SIG-M5 treated with dmso at 0.1 percent for 504 hours (cell line): ENCODE results near the gene GCSAML.
"Not testable (repeated sequence)": the region's sequence is repeated elsewhere in the genome, so short reads cannot be mapped to it uniquely, and the experiment has no call there.

Experiments
- DNase-seq: peaks from one replicate; lab custom pipeline; 2025; ENCODE audit not compliant: unreplicated experiment; lab: John Stamatoyannopoulos, UW

Gene GCSAML

GRCh38 chr1:247548769-247549182 lies at the start of gene GCSAML:
GCSAML (plus strand) TSS chr1:247549134; CDS start chr1:247549192, 58 bp downstream.
- DNase-seq, result no peak

DNA sequence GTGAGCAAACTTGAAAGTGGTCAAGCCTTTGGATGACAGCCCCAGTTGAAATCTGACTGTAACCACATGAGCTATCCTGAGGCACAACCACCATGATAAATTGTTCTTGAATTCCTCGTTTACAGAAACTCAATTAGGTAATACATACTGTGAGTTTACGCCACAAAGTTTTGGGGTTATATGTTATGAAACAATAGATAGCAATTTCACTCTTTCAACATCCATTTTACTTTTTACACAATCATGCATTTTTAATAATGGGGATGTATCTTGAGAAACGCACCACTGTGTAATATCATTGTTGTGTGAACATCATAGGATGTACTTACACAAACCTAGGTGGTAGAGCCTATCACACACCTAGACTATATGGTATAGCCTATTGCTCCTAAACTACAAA lies 48.1 kb upstream of the GCSAML start:
- peak; percentile 77 for DNase-seq

DNA sequence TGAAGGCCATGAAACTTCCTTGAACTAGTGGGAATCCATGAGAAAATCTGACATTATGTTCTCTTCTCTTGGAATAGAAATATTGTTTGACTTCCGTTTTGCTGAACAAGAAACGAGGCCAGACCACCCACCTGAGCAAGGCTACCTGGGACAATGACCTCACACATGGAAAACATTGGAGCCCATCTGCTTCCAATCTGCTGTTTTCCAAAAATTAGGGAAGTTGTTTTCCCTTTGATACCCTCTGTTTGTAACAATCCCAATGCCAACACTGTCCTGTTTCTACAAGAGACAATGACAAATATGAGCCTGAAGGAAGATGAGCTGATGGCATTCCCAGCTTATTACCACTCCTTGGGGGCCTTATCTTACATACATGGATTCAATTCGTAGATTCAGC lies 42.1 kb upstream of the GCSAML start:
- DNase-seq, result no peak

DNA sequence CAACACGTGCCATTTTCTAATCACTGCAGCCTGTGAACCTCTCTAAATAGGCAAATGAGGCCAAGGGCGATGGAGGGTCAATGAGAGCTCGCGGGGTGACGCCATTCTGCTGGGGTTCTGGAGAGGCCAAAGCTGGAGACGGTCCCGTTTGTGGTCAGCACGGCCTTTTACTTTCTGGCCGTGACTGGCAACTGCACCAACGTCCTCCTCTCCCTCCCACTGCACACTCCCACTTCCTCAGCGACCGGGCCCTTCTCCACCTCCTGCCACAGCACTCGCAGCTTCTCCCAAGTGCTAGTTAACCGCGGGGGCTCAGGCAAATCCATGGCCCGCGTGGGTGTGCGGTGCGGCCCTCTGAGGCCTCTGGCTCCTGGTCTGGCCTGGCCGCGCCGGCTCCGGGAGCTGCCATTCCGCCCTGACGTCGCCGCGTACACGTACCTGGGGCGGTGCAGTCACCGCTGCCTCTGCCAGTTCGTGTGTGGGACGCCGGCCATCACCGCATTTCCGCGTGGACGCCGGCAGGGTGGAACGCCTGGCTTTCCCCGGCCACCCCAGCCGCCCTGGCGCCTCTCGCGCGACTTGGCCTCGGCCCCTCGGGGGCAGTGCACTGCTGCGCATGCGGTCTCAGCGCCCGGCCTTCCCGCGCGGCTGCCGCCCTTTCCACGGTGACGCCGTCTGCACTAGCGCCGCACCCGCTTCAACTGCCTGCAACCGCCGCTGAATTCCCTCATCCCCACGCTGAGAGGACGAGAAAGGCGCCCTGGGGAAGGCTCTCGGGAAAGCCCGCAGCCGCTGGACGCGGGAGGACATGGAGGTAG lies 30.9 kb upstream of the GCSAML start:
- DNase-seq, result no peak

DNA sequence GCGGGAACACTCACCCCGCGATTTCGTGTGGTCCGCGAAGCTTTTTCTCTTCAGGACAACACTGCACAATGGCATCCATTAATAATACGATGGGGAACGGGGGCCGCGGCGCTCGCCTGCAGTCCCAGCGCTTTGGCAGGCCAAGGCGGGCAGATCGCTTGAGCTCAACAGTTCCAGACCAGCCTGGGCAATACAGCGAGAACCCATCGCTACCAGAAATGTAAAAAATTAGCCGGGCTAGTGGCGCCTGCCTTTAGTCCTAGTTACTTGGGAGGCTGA lies 30.4 kb upstream of the GCSAML start:
- DNase-seq, result no peak

- DNase-seq, result not testable (repeated sequence)
Observed at GRCh38 chr1:247521886-247522285, 27.0 kb upstream of the GCSAML start.

DNA sequence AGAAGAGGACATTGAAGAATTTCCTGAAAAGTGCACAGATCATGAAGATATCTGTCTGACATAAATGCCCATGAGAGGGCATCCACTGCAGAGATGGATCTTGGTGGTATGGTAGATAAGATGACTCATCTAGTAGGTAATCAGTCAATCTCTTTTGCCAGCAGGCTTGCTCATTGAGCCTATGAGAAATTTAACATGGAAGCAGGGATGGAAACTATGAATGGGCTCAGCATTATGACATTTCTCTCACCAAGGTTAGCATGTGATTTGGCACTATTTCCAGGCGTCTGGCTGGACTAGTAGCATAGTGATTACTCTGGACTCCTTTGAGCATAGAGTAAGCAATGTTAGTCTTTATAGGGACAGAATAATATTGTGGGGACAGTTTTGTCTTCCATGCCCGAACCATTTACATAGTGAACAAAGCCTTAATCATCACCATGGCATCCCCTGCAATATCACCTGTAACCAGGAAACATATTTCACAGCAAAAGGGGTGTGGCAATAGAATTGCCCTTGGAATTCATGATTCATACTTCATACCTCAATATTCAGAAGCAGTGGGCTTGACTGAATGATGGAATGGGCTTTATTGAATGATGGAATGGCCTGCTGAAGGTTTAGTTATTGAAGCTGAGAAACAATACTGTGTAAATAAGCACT lies 20.0 kb upstream of the GCSAML start:
- DNase-seq, result no peak

DNA sequence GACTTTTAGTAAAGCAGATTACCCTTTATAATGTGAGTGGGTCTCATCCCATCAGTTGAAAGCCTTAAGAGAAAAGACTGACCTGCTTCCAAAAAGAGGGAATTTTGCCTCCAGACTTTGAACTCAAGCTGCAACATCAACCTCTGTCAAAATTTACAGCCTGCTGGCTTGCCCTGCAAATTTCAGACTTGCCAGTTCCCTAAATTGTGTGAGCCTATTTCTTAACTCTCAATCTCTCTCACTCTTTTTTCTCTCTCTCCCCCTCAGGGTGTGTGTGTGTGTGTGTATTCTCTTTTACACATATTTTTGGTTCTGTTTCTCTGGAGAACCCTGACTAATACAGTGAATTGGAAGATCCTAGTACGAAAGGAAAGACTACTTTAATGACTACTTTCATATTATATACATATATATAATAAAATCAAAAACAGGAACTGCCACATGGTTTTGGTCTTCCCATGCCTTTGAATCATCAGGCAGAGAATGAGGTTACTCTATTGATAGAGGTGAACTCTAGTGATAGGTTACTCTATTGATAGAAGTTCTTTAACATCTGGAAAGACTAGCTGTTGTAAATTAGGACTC lies 19.1 kb upstream of the GCSAML start:
- DNase-seq, result peak; percentile 24

DNA sequence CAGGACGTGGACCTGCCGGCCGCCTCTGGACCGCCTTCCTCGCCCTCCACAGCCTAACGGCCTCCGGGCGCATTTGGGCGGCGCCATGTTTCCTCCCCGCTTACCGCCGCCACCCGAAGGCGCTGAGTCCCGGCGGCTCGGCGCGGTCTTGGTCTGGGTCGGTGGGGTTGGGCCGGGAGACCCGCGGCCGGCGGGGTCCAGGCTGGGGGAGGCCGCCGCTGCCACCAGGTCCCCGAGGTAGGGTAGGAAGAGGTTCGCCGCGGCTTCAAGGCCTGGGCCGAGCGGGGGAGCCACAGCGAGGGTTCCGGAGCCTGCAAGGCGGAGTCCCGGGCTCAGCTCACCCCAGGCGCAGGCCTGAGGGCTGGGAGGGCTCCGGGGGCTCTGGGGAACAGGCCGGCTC lies 18.1 kb upstream of the GCSAML start:
- DNase-seq, result no peak

GRCh38 chr1:247531937-247532336 lies 17.0 kb upstream of the GCSAML start:
- no peak for DNase-seq

DNA sequence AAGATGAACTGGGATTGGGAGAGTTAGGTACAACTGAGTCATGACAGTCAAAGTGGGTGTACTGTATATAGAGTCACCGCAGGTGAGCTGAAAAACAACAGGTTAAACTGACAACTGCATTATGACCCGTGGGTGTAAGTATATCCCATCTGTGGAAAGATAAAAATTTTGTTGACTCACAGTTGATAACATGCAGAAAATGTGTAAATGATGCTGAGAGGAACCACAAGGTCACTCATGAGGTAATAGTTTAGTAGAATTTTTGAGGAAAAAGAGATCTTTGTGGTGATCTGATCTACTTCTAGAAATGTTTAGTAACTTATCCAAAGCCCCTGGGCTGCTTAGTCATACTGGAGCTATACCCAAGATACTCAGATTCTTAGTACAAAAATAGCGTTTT lies 13.5 kb upstream of the GCSAML start:
- DNase-seq, result no peak

DNA sequence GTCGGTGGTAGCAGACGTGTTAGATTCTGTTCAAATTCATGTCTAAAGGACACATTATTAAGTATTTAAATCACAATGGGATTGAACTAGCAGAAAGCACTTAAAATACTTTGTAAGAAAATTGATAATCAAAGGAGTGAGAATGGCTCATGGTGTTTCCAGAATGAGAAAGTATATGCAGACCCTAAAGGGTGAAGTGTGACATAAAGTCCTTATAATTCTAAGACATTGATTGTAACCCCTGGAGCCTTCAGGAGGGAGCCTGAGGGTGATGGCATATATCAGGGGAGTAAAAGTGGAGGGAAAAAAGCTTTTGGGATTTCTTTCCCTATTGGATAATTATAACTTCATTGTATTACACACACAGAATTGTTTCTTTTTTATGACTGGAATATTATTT lies 12.6 kb upstream of the GCSAML start, which contains the start of gene OR2C3:
Gene OR2C3, minus strand, starts transcription at position 101 of the 400 bp plus-strand sequence. CDS start 3,929 bp downstream, outside the sequence.
- DNase-seq, result no peak

DNA sequence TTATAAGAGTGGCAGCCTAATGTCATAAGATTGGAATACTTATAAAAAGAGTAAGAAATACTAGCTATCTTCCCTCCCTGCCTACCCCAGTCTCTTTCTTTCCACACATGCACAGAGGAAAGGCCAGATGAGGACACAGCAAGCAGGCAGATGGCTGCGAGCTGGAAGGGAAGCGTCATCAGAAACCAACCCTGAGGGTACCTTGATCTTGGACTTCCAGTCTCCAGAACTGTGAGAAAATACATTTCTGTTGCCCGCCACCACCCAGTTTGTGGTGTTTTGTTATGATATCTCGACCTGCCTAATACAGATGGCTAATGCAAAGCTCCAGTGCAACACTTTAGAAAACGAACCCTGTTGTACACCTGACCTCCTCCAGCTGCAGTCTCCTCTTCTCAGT lies 10.4 kb upstream of the GCSAML start:
- no peak for DNase-seq

DNA sequence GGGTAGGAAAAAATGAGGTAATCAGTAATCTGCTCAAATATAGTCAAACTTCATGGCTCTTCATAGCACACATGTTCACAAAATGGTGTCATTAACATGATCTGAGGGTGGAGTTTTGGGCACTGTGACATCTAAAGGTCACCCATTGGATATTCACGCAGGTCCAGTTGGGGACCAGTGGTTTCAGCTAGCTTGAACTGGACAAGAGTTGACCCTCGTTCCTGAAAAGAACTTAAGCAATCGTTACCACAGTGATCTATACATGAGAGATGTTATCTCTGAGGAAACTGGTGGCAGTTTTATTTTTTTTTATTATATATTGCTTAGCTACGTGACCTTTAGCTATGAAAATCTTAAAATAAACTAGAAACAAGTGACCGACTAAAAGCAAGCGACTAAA lies 9.7 kb upstream of the GCSAML start:
- DNase-seq, result no peak

DNA sequence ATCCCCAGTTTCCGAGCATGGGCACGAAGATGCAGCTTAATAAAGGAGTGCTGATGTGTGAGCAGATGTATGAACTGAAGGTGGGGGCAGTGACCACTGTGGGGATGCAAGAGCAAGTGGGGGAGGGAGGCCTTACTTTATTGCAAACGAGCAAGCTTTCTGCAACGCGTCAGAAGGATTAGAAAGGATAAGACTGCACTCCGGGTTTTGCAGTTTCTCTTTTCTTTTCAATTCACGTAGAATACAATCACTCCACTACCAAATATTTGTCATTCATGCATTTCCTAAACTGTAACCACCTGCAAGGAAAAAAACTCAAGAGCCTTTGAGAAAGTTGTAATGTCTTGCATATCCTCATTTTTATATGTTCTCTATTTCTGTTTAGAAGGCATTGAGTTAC lies 8.4 kb upstream of the GCSAML start:
- no peak for DNase-seq

- no peak for DNase-seq
Observed at GRCh38 chr1:247542811-247543210, 6.1 kb upstream of the GCSAML start.

DNA sequence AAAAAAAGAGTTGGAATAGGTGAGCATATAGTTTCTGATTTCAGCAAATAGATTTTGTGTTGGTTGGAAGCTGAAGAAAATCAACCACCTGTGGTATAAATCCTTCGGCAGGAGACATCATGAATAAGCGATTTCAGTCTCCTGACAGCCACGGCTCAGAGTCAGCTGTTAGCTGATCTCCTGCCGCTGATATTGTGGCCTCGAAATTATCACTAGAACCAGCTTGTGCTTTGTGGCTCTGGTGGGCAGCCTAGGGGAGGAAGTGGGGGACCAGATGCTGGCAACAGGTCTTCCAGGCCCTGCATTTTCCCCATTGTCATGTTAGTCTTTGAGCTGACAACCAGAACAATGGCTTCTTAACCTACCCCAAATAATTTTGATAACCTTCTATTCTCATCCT lies 842 bp upstream of the GCSAML start:
- no peak for DNase-seq

- DNase-seq, result no peak
Observed at GRCh38 chr1:247551721-247552120, 2.8 kb downstream of the GCSAML start.

DNA sequence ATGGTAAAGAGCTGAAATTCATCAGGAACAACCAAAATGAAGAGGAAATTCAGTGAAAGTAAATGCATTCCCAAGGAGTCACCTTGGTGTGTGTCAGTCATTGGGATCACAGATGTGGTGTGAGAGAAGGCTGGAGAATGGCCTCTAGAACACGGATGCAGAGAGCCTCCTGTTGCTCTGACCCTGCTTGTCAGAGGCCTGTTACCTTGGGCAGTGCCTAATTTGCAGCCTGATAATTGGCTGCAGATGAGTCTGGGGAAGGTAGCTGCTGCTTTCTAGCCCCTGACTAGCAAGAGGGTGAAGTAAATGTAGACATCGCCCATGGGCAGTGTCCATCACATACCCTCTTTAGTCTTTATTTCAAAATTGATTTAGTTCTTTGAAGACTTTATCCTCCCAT lies 3.3 kb downstream of the GCSAML start:
- no peak for DNase-seq

- DNase-seq, result no peak
Observed at GRCh38 chr1:247557926-247558674, 9.2 kb downstream of the GCSAML start.

- no peak for DNase-seq
Observed at GRCh38 chr1:247561711-247562110, 12.8 kb downstream of the GCSAML start.

- no peak for DNase-seq
Observed at GRCh38 chr1:247562198-247562597, 13.3 kb downstream of the GCSAML start.
